Measurements from ENCODE around the gene GPX5.

DNA sequence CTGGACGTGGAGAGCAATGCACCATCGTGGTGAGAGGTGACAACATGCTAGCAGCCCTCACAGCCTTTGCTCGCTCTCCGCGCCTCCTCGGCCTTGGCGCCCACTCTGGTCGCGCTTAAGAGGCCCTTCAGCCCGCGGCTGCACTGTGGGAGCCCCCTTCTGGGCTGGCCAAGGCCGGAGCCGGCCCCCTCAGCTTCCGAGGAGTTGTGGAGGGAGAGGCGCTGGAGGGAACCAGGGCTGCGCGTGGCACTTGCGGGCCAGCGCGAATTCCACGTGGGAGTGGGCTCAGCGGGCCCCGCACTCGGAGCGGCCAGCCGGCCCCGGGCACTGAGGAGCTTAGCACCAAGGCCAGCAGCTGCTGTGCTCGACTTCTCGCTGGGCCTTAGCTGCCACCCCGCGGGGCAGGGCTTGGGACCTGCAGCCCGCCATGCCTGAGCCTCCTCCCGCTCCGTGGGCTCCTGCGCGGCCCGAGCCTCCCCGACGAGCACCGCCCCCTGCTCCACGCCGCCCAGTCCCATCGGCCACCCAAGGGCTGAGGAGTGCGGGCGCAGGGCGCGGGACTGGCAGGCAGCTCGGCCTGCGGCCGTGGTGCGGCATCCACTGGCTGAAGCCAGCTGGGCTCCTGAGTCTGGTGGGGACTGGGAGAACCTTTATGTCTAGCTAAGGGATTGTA lies 13.9 kb upstream of the GPX5 start:
- TF ChIP-seq, protein P1, sequence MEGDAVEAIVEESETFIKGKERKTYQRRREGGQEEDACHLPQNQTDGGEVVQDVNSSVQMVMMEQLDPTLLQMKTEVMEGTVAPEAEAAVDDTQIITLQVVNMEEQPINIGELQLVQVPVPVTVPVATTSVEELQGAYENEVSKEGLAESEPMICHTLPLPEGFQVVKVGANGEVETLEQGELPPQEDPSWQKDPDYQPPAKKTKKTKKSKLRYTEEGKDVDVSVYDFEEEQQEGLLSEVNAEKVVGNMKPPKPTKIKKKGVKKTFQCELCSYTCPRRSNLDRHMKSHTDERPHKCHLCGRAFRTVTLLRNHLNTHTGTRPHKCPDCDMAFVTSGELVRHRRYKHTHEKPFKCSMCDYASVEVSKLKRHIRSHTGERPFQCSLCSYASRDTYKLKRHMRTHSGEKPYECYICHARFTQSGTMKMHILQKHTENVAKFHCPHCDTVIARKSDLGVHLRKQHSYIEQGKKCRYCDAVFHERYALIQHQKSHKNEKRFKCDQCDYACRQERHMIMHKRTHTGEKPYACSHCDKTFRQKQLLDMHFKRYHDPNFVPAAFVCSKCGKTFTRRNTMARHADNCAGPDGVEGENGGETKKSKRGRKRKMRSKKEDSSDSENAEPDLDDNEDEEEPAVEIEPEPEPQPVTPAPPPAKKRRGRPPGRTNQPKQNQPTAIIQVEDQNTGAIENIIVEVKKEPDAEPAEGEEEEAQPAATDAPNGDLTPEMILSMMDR (IDR thresholded peaks at IDR 0.05; ENCODE audit: poor library complexity, severe bottlenecking), result no peak
- no peak for TF ChIP-seq EZH2 (IDR thresholded peaks at IDR 0.05; ENCODE audit: borderline replicate concordance, insufficient read depth, low read length, poor library complexity, severe bottlenecking)
- no peak for TF ChIP-seq EP300 (conservative IDR thresholded peaks at IDR 0.05; ENCODE audit: poor library complexity, severe bottlenecking)

Data from neural cell (in vitro differentiated cells).